Stimulated activated naive B cell treated with anti-CD40 and anti-IgM and Interleukin-4, amounts not matched to agents 10 μg/mL and 1 μg/mL and 100 μg/mL, for 72 hours (primary cell): ENCODE results near the gene KDM8.

Source experiments
- ATAC-seq, 2 donors: fragments of 150-1000 bp; cut with Tn5 transposase; replicated peaks; 2 replicates each; pipeline ENCODE4 v1.10.0; 2021; ENCODE audit warnings: moderate library complexity in 1 of 2
- DNase-seq: peaks from one replicate; pipeline ENCODE4 v3.0.0; 2021
- H3K27ac Mint-ChIP-seq: one replicate; pipeline ENCODE4 v1.8.0; 2022; ENCODE audit warnings: mild to moderate bottlenecking, mixed read lengths
- H3K27me3 Mint-ChIP-seq, 2 donors: one replicate each; pipeline ENCODE4 v1.8.0; 2022; ENCODE audit warnings: mixed read lengths in 2 of 2
- H3K36me3 Mint-ChIP-seq, 2 donors: one replicate each; pipeline ENCODE4 v1.8.0; 2022; ENCODE audit warnings: mixed read lengths in 2 of 2, mild to moderate bottlenecking in 1 of 2
- H3K4me1 Mint-ChIP-seq, 2 donors: one replicate each; pipeline ENCODE4 v1.8.0; 2022; ENCODE audit warnings: mixed read lengths in 2 of 2, mild to moderate bottlenecking in 1 of 2
- H3K4me3 Mint-ChIP-seq, 2 donors: one replicate each; pipeline ENCODE4 v1.8.0; 2022; ENCODE audit warnings: mild to moderate bottlenecking in 2 of 2, mixed read lengths in 2 of 2, moderate library complexity in 1 of 2
- H3K9me3 Mint-ChIP-seq, 2 donors: one replicate each; pipeline ENCODE4 v1.8.0; 2022; ENCODE audit warnings: mixed read lengths in 2 of 2, mild to moderate bottlenecking in 1 of 2

Gene KDM8

GRCh38 chr16:27224271-27224737, 21.0 kb downstream of the KDM8 start:
- DNase-seq (no peak), ATAC-seq (no peak)
- peaks cover 55 to 74% of the 10 kb centered on the region in 2 donors for H3K36me3 Mint-ChIP-seq
- H3K4me1 Mint-ChIP-seq, result peaks cover 37 to 62% of the 10 kb centered on the region in 2 donors
- H3K27ac Mint-ChIP-seq, result peak overlapping the region; percentile 90
- H3K9me3 Mint-ChIP-seq, result no peaks in the 10 kb centered on the region
- H3K4me3 Mint-ChIP-seq, result peak overlapping the region in 1 of 2 donors; percentile 29
- H3K27me3 Mint-ChIP-seq, result no peaks in the 10 kb centered on the region

GRCh38 chr16:27224741-27225300, 21.5 kb downstream of the KDM8 start:
- DNase-seq (no peak), ATAC-seq (no peak)
- H3K36me3 Mint-ChIP-seq, result peaks cover 57 to 71% of the 10 kb centered on the region in 2 donors
- no peaks in the 10 kb centered on the region for H3K9me3 Mint-ChIP-seq
- no peak overlapping the region for H3K4me3 Mint-ChIP-seq
- peaks cover 40 to 67% of the 10 kb centered on the region in 2 donors for H3K4me1 Mint-ChIP-seq
- H3K27ac Mint-ChIP-seq, result peak overlapping the region; percentile 89
- no peaks in the 10 kb centered on the region for H3K27me3 Mint-ChIP-seq

GRCh38 chr16:27225536-27226360, 22.4 kb downstream of the KDM8 start:
- ATAC-seq (no peak), DNase-seq (no peak)
- H3K4me3 Mint-ChIP-seq, result peak overlapping the region; percentile 9 to 29
- no peaks in the 10 kb centered on the region for H3K9me3 Mint-ChIP-seq
- peaks cover 47 to 77% of the 10 kb centered on the region in 2 donors for H3K4me1 Mint-ChIP-seq
- H3K27me3 Mint-ChIP-seq, result no peaks in the 10 kb centered on the region
- H3K36me3 Mint-ChIP-seq, result peaks cover 57 to 69% of the 10 kb centered on the region in 2 donors
- peak overlapping the region; percentile 71 for H3K27ac Mint-ChIP-seq

GRCh38 chr16:27226476-27226875, 23.1 kb downstream of the KDM8 start:
- Mint-ChIP-seq H3K27me3 (no peaks in the 10 kb centered on the region), H3K4me1 (peaks cover 53 to 84% of the 10 kb centered on the region in 2 donors), H3K9me3 (no peaks in the 10 kb centered on the region), H3K4me3 (peak overlapping the region; percentile 29 to 50), H3K36me3 (peaks cover 61 to 71% of the 10 kb centered on the region in 2 donors), H3K27ac (no peak overlapping the region)
- ATAC-seq (no peak), DNase-seq (no peak)

GRCh38 chr16:27226976-27227705, 23.8 kb downstream of the KDM8 start:
- Mint-ChIP-seq H3K27me3 (no peaks in the 10 kb centered on the region), H3K27ac (peak overlapping the region; percentile 80), H3K36me3 (peaks cover 60 to 73% of the 10 kb centered on the region in 2 donors), H3K4me1 (peaks cover 55 to 86% of the 10 kb centered on the region in 2 donors), H3K9me3 (no peaks in the 10 kb centered on the region), H3K4me3 (peak overlapping the region; percentile 41 to 50)
- ATAC-seq (no peak), DNase-seq (no peak)

GRCh38 chr16:27228045-27228444, 24.7 kb downstream of the KDM8 start:
- Mint-ChIP-seq H3K27me3 (no peaks in the 10 kb centered on the region), H3K4me1 (peaks cover 58 to 86% of the 10 kb centered on the region in 2 donors)

GRCh38 chr16:27228621-27229501, 25.5 kb downstream of the KDM8 start:
- H3K9me3 Mint-ChIP-seq, result no peaks in the 10 kb centered on the region
- DNase-seq (peak; percentile 72), ATAC-seq (peak; percentile 52 to 54)
- peak overlapping the region; percentile 76 to 87 for H3K4me3 Mint-ChIP-seq
- peaks cover 59 to 90% of the 10 kb centered on the region in 2 donors for H3K4me1 Mint-ChIP-seq
- peaks cover 55 to 76% of the 10 kb centered on the region in 2 donors for H3K36me3 Mint-ChIP-seq
- peak overlapping the region; percentile 98 for H3K27ac Mint-ChIP-seq
- no peaks in the 10 kb centered on the region for H3K27me3 Mint-ChIP-seq

More at GRCh38 chr16:27228045-27228444, 24.7 kb downstream of the KDM8 start:
- Mint-ChIP-seq H3K9me3 (no peaks in the 10 kb centered on the region), H3K27ac (peak overlapping the region; percentile 73), H3K4me3 (peak overlapping the region; percentile 70 to 87), H3K36me3 (peaks cover 58 to 75% of the 10 kb centered on the region in 2 donors)
- ATAC-seq (no peak), DNase-seq (no peak)

GRCh38 chr16:27229891-27230470, 26.7 kb downstream of the KDM8 start:
- H3K4me1 Mint-ChIP-seq, result peaks cover 65 to 94% of the 10 kb centered on the region in 2 donors
- no peaks in the 10 kb centered on the region for H3K27me3 Mint-ChIP-seq
- H3K36me3 Mint-ChIP-seq, result peaks cover 46 to 68% of the 10 kb centered on the region in 2 donors
- H3K4me3 Mint-ChIP-seq, result peak overlapping the region; percentile 17 to 76
- no peaks in the 10 kb centered on the region for H3K9me3 Mint-ChIP-seq
- peak overlapping the region; percentile 91 for H3K27ac Mint-ChIP-seq
- DNase-seq (no peak), ATAC-seq (no peak)

- no peaks in the 10 kb centered on the region for H3K9me3 Mint-ChIP-seq
- peaks cover 70 to 97% of the 10 kb centered on the region in 2 donors for H3K4me1 Mint-ChIP-seq
- DNase-seq (peak; percentile 37), ATAC-seq (peak; percentile 16 to 35)
- H3K27me3 Mint-ChIP-seq, result no peaks in the 10 kb centered on the region
- peak overlapping the region; percentile 66 to 76 for H3K4me3 Mint-ChIP-seq
- H3K27ac Mint-ChIP-seq, result peak overlapping the region; percentile 91
- H3K36me3 Mint-ChIP-seq, result peaks cover 44 to 65% of the 10 kb centered on the region in 2 donors
Observed at GRCh38 chr16:27230562-27231001, 27.3 kb downstream of the KDM8 start.

- H3K36me3 Mint-ChIP-seq, result peaks cover 37 to 60% of the 10 kb centered on the region in 2 donors
- H3K27ac Mint-ChIP-seq, result peak overlapping the region; percentile 91
- peaks cover 65 to 92% of the 10 kb centered on the region in 2 donors for H3K4me1 Mint-ChIP-seq
- H3K27me3 Mint-ChIP-seq, result no peaks in the 10 kb centered on the region
- H3K9me3 Mint-ChIP-seq, result no peaks in the 10 kb centered on the region
- ATAC-seq (peak; percentile 16), DNase-seq (no peak)
- H3K4me3 Mint-ChIP-seq, result peak overlapping the region; percentile 63 to 70
Observed at GRCh38 chr16:27231692-27232060, 28.4 kb downstream of the KDM8 start.

GRCh38 chr16:27232061-27232900, 29.0 kb downstream of the KDM8 start:
- peak; percentile 76 to 77 for ATAC-seq
- Mint-ChIP-seq H3K27ac (peak overlapping the region; percentile 91), H3K9me3 (no peaks in the 10 kb centered on the region), H3K36me3 (peaks cover 31 to 54% of the 10 kb centered on the region in 2 donors), H3K4me1 (peaks cover 65 to 92% of the 10 kb centered on the region in 2 donors), H3K27me3 (no peaks in the 10 kb centered on the region), H3K4me3 (peak overlapping the region; percentile 63 to 70)
- DNase-seq, result peak; percentile 89

GRCh38 chr16:27232901-27233625, 29.7 kb downstream of the KDM8 start:
- no peaks in the 10 kb centered on the region for H3K27me3 Mint-ChIP-seq
- DNase-seq (no peak), ATAC-seq (no peak)
- no peaks in the 10 kb centered on the region for H3K9me3 Mint-ChIP-seq
- H3K4me1 Mint-ChIP-seq, result peaks cover 69 to 93% of the 10 kb centered on the region in 2 donors
- peak overlapping the region; percentile 46 to 70 for H3K4me3 Mint-ChIP-seq
- peaks cover 28 to 49% of the 10 kb centered on the region in 2 donors for H3K36me3 Mint-ChIP-seq
- peak overlapping the region; percentile 91 for H3K27ac Mint-ChIP-seq
